GM21360 (cell line): ENCODE measurements around the gene GNS.

ENCODE experiments used
- ATAC-seq: cut with Tn5 transposase; IDR thresholded peaks from one replicate; pipeline ENCODE4 v1.9.1; 2021; ENCODE audit warnings: mild to moderate bottlenecking, moderate library complexity; ENCODE audit not compliant: unreplicated experiment

Gene GNS

DNA sequence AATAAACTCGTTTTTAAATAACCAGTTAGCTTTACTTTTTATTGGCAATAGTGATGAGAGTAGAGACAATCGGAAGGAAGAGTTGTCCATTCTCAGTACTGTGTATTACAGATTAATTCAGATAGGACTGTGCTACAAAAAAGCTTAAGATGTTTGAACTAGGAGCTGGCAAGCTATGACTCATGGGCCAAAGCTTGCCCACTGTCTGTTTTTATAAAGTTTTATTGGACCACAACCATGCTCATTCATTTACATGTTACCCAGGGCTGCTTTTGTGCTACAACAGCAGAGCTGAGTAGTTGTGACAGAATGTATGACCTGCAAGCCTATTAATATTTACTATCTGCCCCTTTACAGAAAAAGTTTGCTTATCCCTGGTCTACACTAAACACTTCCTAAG is 19.4 kb downstream of the GNS start:
- no peak for ATAC-seq

DNA sequence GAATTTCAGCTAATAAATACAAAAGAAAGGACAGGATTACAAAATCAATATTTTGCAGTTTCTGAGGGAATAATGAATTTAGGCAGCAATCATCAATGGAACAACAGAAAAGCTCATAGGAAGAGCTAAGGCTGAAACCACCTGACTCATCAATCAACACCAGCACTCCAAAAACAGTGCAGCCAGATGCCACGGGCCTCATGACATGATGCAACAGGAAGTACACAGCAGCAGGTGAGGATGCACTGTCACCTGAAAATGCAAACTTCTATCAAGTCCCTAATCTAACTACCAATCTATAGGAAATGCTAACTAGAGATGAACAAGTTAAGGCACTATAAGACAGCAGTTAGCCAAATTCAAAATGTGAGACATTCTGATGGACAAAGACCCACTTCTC is 21.7 kb downstream of the GNS start:
- ATAC-seq, result no peak

DNA sequence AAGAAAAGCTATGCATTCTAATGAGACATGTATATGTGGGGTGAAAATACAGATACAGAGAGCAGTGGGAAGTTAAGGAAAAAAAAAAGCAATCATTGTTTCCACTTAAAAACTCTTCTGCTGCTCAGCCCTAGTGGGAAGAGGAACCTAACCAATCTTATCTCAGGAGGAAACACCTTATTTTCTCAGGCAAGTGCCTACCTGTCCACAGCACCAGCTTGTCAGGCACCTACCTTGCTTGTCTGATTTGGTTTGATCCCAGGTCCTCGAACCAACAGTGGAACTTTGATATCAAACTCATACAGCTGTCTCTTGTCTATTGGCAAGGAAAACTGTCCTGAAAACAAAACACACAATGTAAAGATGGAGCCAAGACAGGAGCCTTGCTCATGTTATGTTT is 22.4 kb downstream of the GNS start:
- no peak for ATAC-seq

DNA sequence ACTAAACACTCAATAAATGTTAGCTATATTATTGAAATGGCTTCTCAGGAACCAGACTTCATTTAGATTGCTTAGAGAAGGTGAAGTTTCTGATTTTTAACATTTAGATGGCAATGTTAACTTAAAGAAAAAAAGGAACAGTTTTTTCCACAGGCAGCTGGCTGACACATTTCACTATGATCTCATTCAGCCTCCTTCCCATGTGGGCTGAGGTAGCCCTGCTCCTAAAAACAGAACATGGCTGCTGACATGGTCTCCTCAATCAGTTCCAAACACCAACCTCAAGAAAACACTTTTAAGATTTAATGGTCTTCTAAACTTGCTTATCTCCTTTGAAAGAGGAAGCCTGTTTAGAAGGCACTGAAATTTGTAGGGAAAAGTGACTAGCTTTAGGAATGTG is 23.8 kb downstream of the GNS start:
- ATAC-seq, result no peak

DNA sequence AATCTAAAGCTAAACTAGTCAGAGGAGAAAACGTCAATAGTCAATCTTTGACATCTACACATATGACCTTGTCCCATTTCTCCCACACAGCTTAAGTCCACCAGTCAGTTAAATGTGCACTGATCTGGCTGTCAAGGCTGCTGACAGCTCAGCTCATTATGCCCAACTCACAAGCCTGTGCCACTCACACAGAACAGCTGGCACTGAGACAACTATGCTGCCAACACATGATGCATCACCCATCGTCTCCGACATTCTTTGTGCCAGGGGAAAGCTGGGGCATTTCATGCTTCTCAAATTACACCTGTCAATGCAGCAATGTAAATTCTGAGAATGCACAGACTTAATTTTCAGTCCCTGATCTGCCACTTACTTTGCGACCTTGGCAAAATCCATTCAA is 25.3 kb downstream of the GNS start:
- ATAC-seq, result no peak

DNA sequence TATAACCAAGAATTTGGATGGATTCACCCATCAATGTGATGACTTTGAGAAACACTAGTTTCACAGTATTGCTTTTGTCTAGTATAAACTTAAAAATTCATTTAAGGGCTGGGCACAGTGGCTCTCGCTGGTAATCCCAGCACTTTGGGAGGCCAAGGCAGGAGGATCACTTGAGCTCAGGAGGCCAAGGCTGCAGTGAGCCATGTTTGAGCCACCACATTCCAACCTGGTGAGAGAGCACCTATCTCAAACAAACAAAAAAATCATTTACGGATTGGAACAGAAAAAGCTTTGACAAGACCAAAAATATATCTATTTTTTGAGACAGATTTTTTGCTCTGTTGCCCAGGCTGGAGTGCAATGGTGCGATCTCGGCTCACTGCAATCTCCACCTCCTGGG is 27.5 kb downstream of the GNS start:
- no peak for ATAC-seq

DNA sequence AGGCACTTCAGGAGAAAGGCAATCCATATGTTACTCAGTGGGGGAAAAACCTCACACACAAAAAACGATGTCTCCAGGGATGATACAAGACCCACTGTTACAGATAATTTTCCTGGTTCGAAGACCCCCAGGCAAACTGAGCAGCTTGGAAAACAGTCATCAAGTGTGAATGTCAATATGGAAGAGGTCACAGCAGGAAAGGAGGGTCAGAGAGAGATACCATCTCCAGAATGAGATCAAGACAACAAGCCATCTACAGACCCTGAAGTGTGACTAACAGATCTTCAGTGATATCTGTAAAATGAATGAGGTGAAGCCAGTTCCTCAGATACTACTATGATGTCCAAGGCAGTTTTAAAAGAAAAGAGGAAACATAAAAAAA is 28.6 kb downstream of the GNS start:
- ATAC-seq, result no peak

DNA sequence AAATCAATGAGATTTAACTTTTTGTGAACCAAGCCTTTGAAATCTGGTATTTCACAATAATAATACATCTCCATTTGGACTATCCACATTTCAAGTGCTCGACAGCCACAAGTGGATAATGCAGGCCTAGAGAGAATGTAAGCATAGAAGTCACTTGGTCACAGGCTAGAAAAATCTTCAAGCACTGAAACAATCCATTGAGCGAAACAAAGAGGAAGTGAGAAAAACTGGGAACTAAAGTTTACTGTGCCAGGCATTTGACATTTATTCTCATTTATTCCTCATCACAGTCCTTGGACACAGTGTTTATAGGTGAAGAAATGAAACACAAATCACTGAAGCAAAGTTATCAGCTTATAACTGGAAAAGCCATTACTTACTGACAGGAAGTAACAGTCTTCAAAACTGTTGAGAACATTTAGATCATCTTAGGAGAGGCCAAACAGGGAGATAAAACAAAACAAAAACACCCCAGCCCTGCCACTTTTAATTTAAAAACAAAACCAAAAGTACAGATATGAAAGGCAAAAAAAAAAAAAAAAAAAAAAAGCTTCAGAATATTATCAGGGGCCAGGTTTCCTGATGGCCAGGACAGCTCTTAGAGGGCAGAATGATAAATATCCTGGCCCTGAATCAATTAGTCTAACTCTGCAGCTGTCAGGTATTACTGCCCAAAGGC is 29.2 kb downstream of the GNS start:
- ATAC-seq, result no peak

DNA sequence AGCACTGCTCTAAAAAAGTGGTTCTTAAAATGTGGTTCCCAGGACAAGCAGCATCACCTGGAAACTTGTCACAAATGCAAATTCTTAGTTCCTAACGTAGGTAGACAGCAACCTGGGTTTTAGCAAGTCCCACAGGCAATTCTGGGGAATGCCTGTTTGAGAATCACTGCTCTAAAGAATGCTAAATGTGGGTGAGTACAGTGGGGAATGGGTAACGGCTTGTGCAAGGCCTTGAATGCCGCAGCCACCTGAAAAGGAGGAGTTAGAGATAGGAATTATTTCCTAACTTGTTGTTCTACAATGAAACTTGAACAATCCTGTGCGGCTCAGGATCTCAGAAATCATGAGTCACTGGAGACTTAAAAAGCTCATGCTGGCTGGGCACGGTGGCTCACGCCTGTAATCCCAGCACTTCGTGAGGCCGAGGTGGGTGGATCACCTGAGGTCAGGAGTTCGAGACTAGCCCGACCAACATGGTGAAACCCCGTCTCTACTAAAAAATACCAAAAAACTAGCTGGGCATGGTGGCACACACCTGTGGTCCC is 34.9 kb downstream of the GNS start:
- no peak for ATAC-seq

DNA sequence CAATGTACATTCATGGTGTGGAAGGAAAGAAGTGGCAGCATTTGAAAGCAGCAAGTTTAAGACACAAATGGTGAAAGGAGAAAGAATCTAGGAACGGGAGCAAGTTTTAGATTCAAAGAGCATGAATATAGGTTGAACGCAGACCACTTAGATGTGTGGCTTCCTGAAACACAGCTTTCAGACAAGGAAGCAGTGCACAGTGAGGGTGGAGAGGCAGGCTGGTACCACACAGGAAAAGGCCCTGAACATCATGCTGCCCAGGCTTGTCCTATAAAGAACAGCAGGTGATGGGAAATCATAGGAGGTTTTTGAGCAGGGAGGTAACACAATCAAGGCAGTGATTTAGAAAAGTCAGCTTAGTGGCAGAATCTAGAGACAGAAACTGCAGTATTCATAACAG is 35.6 kb downstream of the GNS start:
- ATAC-seq, result no peak

DNA sequence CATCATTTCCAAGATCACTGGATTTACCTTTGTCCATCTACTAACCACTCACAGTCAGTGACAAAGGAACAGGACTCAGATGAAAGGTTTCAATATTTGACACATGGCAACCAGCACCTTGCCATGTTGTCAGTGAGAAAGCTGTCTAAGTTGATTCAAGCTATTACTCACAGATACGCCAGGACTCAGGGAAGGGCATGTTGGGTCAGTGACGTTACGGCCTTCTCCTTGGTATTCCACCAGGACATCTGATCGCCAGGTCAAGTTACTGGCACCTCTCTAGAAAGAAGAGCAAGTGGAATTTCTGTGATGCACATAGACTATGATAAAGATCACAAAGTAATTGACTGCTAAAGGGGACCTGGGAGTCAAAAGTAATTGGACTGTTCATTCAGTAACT is 36.4 kb downstream of the GNS start:
- no peak for ATAC-seq

DNA sequence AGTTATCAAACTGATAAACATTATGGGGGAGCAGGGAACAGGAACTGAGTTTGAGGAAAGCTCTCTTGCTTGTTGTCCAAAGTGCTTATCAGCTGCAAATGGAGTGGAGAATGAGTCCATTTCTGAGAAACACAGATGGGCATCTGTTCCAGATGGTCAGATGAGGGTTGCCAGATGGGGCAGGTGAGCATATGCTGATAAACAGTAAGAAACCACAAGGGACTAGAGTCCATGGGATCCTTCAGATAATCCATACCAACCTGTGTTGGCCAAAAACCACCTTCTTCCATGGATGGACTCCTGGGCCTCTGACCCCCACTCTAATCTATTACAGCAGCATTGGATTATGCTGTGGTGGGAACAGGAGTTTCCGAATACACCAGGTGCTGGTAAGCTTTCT is 38.3 kb downstream of the GNS start:
- no peak for ATAC-seq

DNA sequence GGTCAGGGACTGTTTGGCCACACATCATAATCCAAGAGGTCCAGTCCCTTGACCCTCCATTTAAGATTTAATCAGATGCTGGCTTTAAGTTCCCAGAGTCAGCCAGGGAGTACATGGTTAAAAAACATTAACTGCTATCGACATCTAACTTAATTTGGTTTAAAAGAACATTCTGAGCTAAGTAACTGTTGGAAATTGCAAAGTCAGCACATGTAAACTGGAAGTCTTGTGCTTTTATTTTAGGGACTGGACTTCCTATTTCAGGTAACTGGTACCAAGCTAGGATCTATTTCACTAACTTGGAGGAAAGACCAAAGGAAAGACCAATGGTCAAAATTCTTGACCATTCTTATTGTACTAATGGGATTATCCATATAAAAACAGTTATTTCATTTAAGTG is 40.6 kb downstream of the GNS start:
- no peak for ATAC-seq

DNA sequence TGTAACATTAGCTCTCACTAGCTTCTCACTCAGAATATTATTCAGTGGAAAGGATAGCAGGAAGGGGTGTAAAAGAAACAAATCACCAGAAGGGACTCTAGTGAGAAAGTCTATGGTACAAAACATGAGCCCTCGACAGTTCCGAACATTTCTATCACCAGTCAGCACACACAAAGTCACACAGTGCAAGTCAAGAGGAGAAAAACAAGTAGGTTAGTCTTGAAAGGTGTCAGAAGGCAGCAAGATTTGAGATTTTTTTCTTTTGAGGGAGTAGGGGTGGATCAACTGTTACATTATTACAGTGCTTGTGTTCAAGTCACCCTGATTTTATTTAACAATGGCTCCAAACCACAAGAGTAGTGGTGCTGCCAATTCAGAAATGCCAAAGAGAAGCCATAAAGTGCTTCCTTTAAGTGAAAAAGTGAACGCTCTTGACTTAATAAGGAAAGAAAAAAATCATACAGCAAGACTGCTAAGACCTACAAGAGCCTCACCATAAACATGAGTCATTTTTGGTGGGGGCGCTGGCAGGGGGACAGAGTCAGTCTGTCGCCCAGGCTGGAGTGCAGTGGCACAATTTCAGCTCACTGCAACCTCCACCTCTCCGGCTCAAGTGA is 42.3 kb downstream of the GNS start:
- ATAC-seq, result no peak

DNA sequence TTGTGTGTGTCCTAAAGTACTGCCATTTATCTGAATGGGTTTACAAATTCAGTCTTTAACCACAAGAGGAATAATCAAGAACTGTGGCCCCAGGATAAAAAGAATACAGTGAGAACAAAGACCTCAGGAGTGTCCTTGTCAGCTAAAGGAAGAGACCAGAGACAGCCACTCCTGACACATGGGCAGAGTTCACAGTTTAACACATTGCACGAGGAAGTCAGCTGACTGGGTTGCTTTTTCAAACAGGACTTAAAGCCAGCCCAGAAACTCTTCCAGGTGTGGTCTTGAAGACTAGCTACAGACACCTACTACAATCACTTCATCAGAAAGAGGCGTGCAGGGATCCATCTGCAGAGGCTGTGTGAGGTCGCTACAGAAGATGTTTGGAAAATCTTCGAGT is 42.8 kb downstream of the GNS start:
- no peak for ATAC-seq

DNA sequence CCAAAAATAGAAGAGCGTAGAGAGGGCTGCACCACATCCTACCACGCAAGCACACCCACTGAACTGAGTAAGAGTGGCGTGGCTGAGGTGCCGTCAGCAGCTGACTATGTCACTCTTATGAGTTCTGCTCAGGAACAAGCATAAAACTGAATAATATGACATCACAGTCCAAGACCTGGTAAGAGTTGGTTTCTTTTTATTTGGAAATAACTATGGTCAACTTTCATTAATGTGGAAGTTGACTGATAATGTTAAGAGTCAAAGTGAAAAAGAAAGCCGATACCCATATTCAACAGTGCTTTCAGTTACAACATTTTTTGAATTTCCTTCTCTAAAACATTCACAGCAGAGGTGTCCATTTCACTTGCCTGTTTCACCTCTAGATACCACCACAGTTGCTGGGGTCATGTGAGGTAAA is 44.6 kb downstream of the GNS start:
- peak; percentile 76 for ATAC-seq

DNA sequence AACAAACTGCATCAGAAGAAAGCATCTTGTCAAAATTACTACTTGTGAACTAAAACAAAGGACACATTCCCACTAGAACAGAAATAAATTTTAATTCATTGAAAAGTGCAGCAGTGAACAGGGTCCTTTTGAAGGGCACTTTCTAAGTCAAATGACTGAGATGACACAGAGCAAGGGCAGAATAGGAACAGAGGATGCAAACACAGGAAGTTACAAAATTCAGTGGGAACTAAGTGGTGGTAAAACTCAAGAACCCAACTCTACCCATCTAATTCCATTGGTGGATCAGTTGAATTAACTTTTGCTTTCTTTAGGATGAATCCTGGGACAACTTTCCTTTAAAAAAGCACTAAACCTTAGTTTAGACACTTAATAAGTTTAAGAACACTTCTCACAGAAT is 45.8 kb downstream of the GNS start:
- no peak for ATAC-seq

DNA sequence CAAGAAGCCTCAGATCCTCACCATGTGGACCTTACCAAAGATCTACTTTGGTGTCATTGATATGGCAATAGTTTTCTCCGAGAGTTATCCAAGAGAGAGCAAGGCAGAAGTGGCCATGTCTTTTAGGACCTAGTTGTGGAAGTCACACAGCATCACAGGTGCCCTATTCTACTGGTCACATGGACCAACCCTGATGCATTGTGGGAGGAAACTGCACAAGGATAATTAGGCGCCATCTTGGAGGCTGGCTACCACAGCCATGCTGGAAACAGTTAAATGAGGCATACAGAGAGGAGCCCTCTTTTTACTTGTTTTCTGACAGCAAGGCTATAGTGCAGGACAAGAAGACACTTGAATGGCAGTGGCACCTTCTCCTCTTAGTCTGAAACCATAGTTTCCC is 49.8 kb downstream of the GNS start:
- no peak for ATAC-seq

DNA sequence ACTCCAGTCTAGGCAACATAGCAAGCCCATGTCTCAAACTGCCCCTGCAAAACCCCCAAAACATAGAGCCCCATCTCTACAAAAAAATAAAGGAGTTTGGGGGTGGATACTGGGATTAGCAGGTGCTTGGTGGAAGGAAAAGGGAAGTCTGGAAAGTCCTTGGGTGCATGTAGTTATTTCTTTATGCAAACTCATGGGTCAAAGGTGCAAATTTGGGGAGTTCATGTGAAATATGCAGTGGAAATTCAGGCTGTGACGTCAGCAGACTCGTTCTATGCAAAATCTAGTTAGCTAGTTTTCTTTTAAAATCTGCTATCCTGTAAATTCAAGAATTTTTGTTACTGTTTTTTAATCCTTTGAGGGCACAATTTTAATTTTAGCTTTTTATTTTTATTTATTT is 51.3 kb downstream of the GNS start:
- ATAC-seq, result no peak

DNA sequence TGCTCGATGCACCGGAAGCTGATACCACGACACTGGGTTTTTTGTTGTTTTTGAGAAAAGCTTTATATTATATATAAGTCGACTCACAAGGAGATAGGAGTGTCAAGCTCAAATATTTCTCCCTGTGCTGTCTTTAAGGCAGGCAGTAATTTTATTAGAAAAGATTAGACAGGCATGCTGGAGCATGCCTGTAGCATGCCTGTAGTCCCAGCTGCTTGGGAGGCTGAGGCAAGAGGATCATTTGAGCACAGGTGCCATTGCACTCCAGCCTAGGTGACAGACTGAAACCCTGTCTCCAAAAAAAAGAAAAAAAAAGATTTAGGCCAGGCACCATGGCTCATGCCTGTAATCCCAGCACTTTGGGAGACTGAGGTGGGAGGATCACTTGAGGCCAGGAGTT is 51.8 kb downstream of the GNS start:
- no peak for ATAC-seq

DNA sequence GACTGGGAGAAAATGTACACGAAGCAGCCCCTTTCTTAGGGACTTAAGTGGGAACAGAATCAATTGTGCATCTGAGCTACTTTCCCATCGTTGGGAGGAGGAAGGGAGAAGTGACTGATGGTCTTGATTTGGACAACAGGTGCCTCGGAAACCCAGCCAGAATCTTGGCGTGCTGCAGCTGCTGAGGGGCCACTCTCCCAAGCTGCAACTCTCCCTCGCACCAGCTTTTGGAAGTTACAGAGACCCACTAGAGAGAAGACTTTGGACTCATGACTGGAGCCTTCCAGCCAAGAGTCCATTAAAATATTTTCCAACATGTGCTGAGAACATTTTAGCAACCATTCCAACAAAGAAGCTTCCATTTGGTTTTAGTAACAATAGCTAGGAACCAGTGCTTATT is 52.3 kb downstream of the GNS start:
- no peak for ATAC-seq

DNA sequence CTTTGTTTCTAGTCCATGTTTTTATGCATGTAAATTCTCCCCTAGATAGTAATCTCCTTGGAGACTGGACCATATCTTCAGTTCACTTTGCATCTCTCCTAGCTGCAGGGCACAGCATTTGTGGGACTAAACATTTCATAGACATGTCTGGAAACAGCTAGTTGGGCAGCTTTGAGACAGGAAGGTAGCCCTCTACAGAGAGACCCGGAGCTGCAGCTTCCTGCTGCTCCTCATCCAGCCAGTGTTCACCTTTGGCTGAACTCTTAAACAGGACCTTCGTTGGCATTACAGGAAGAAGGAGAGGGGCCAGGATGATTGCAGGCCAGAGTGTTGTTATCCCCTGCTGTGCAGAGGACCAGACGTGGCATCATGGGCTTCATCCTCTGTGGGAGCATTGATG is 52.9 kb downstream of the GNS start:
- no peak for ATAC-seq

DNA sequence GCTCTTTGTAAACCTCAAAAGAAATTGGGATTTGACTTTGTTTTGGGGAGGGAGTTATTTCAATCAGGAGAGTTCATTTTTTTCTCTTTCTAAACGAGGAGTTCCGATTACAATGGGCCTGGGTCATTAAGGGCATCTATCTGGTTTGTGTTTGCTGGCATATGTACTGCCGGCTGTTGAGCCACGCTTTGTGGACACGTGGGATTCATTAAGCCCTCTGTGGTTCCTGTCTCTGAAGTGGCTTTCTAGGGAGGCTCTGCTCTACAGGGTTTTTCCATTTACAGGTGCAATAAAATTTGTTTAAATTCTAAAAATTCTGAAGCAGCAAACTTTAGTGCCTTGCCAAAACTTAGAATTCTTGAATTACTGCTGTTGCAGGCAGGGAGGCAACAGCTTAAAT is 57.9 kb downstream of the GNS start:
- ATAC-seq, result no peak
